Smooth muscle cell (in vitro differentiated cells): ENCODE results near the gene NUDT16L1. TPM values are rescaled to one million over a fixed set of nuclear protein-coding genes. Genes with fewer than 3 reads are reported as not detected.

Experiments
- DNase-seq: peaks from one replicate; lab custom pipeline; 2025; ENCODE audit not compliant: unreplicated experiment; lab: John Stamatoyannopoulos, UW
- H2AFZ ChIP-seq: fragments of 200-600 bp; sonication (generic); 2 replicates; pipeline ENCODE4 v1.6.0; 2016; ENCODE audit warnings: antibody characterized with exemption, low read depth, mild to moderate bottlenecking
- H3F3A ChIP-seq: fragments of 200-600 bp; sonication (generic); 2 replicates; pipeline ENCODE4 v1.6.0; 2017; ENCODE audit warnings: antibody characterized with exemption, low read depth
- H3K27ac ChIP-seq: fragments of 200-600 bp; sonication (generic); 2 replicates; pipeline ENCODE4 v1.5.1; 2016; ENCODE audit warnings: low read depth, mild to moderate bottlenecking
- H3K27me3 ChIP-seq: fragments of 200-600 bp; sonication (generic); 2 replicates; pipeline ENCODE4 v1.6.1; 2016; ENCODE audit warnings: low read depth, mild to moderate bottlenecking
- H3K36me3 ChIP-seq: fragments of 200-600 bp; sonication (generic); 2 replicates; pipeline ENCODE4 v1.5.1; 2016; ENCODE audit warnings: low read depth
- H3K4me1 ChIP-seq: fragments of 200-600 bp; sonication (generic); 2 replicates; pipeline ENCODE4 v1.5.1; 2016; ENCODE audit warnings: low read depth
- H3K4me2 ChIP-seq: fragments of 200-600 bp; sonication (generic); 2 replicates; pipeline ENCODE4 v1.6.0; 2016; ENCODE audit warnings: mild to moderate bottlenecking
- H3K4me3 ChIP-seq: fragments of 200-600 bp; sonication (generic); 2 replicates; pipeline ENCODE4 v1.5.1; 2016; ENCODE audit warnings: mild to moderate bottlenecking
- H3K79me2 ChIP-seq: fragments of 200-600 bp; sonication (generic); 2 replicates; pipeline ENCODE4 v1.6.0; 2016; ENCODE audit warnings: low read depth, mild to moderate bottlenecking
- H3K9ac ChIP-seq: fragments of 200-600 bp; sonication (generic); 2 replicates; pipeline ENCODE4 v1.6.0; 2016; ENCODE audit warnings: low read depth
- H3K9me3 ChIP-seq: fragments of 200-600 bp; sonication (generic); replicated peaks from 2 replicates; pipeline ENCODE4 v1.5.1; 2016; ENCODE audit warnings: low read depth
- H4K20me1 ChIP-seq: fragments of 200-600 bp; sonication (generic); 2 replicates; pipeline ENCODE4 v1.6.0; 2016; ENCODE audit warnings: low read depth
- CTCF ChIP-seq: fragments of 200-600 bp; sonication (generic); IDR thresholded peaks from 2 replicates; pipeline ENCODE4 v1.5.1; 2017; ENCODE audit warnings: borderline replicate concordance, mild to moderate bottlenecking, antibody characterized with exemption; ENCODE audit not compliant: insufficient read depth, poor library complexity, severe bottlenecking
- WGBS: methylation state at CpG from one replicate; pipeline ENCODE4 v1.1.7; 2016; ENCODE audit warnings: low lambda C conversion rate; 5-methylcytosine and 5-hydroxymethylcytosine counted together
- polyA plus RNA-seq: library from polyadenylated mRNA; unstranded; fragments of >200 nt; fragmentation: Nextera tagmentation; extraction: Ambion mirVana; gene quantifications from 2 replicates; pipeline ENCODE4 v1.2.1, GENCODE V29; 2016
- total RNA-seq: library from RNA; depleted of rRNA; stranded (reverse); fragments of >200 nt; gene quantifications from 2 replicates; pipeline ENCODE4 v1.2.3, GENCODE V29; 2014

The NUDT16L1 gene
- total and polyA plus RNA-seq, 2 experiments from 2014 or later = 17.6 to 48.3 TPM

- WGBS = over 99% methylated on average over 12 of the region's 12 CpGs
- peaks cover 75% of the 10 kb centered on the region for H4K20me1 ChIP-seq
These were observed 38.3 kb upstream of the NUDT16L1 start for GRCh38 chr16:4654964-4655590.

GRCh38 chr16:4655801-4656200, 37.6 kb upstream of the NUDT16L1 start:
- Histone ChIP-seq H2AFZ (no peak overlapping the region), H3K9ac (no peak overlapping the region), H3K27ac (no peak overlapping the region), H3F3A (no peaks in the 10 kb centered on the region), H3K36me3 (no peaks in the 10 kb centered on the region), H3K4me2 (no peak overlapping the region), H3K79me2 (no peaks in the 10 kb centered on the region), H3K4me3 (no peak overlapping the region), H4K20me1 (peaks cover 75% of the 10 kb centered on the region), H3K4me1 (no peaks in the 10 kb centered on the region), H3K27me3 (no peaks in the 10 kb centered on the region), H3K9me3 (no peaks in the 10 kb centered on the region)
- WGBS = 97% methylated on average over 6 of the region's 6 CpGs
- TF ChIP-seq CTCF = no peak
- DNase-seq = no peak

More at GRCh38 chr16:4654964-4655590, 38.3 kb upstream of the NUDT16L1 start:
- no peak for DNase-seq
- Histone ChIP-seq H3K4me3 (no peak overlapping the region), H3K79me2 (no peaks in the 10 kb centered on the region), H3K27ac (no peak overlapping the region), H3F3A (no peaks in the 10 kb centered on the region), H3K36me3 (no peaks in the 10 kb centered on the region), H3K27me3 (no peaks in the 10 kb centered on the region), H3K9me3 (no peaks in the 10 kb centered on the region), H3K4me1 (no peaks in the 10 kb centered on the region), H3K9ac (no peak overlapping the region), H2AFZ (no peak overlapping the region), H3K4me2 (no peak overlapping the region)
- TF ChIP-seq CTCF = no peak

- Histone ChIP-seq H3K79me2 (no peaks in the 10 kb centered on the region), H3K9me3 (no peaks in the 10 kb centered on the region), H3K4me2 (no peak overlapping the region), H3K27ac (no peak overlapping the region), H4K20me1 (peaks cover 75% of the 10 kb centered on the region), H3F3A (no peaks in the 10 kb centered on the region), H3K27me3 (no peaks in the 10 kb centered on the region), H3K4me3 (no peak overlapping the region), H3K9ac (no peak overlapping the region), H3K36me3 (no peaks in the 10 kb centered on the region), H3K4me1 (no peaks in the 10 kb centered on the region), H2AFZ (no peak overlapping the region)
- TF ChIP-seq CTCF = no peak
- no peak for DNase-seq
- 94% methylated on average over 12 of the region's 12 CpGs for WGBS
These were observed 37.1 kb upstream of the NUDT16L1 start for GRCh38 chr16:4656221-4656620.
